ENCODE data around the gene NEUROG2.

DNA sequence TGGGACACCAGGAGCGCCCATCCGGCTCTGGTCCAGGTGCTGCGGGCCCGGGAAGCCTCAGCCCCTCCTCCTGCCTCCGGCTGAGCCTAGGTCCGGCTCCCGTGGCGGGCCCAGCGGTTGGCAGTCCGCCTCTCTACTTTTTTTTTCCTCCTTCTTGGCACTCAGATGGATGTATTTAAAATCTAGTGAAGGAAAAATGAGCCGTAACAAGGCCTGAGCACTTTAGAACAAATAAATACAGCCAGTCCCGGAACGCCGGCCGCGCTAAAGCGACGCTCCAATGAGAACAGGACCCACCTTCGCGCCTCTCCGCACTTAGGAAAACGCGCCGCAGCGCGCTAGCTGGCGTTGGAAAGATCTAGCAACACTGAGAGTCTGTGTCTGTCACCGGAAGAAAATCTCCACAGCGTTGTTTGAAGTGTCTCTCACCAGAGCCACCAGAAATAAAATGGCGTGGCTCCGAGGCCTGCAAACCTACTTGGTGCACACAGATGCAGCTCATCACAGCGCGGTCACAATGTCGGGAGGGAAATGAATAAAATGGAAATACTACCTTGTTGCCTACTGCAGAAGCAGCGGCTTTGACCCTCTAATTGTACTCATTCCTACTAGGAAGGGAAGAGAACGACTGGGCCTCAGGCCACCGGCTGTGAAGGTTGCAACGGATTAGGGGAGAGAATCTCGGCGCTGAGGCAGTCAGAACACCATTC is 4.7 kb downstream of the NEUROG2 start:
- TF ChIP-seq, protein P1, sequence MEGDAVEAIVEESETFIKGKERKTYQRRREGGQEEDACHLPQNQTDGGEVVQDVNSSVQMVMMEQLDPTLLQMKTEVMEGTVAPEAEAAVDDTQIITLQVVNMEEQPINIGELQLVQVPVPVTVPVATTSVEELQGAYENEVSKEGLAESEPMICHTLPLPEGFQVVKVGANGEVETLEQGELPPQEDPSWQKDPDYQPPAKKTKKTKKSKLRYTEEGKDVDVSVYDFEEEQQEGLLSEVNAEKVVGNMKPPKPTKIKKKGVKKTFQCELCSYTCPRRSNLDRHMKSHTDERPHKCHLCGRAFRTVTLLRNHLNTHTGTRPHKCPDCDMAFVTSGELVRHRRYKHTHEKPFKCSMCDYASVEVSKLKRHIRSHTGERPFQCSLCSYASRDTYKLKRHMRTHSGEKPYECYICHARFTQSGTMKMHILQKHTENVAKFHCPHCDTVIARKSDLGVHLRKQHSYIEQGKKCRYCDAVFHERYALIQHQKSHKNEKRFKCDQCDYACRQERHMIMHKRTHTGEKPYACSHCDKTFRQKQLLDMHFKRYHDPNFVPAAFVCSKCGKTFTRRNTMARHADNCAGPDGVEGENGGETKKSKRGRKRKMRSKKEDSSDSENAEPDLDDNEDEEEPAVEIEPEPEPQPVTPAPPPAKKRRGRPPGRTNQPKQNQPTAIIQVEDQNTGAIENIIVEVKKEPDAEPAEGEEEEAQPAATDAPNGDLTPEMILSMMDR (IDR thresholded peaks at IDR 0.05), result no peak
- TF ChIP-seq POLR2A (IDR thresholded peaks at IDR 0.05), result no peak
